PC-3 (cell line): ENCODE results near the gene NUTM1.
"Not testable (repeated sequence)": the region's sequence is repeated elsewhere in the genome, so short reads cannot be mapped to it uniquely, and the experiment has no call there.

Experiments used
- EZH2 ChIP-seq: fragments of 300-600 bp; sonication (generic); IDR thresholded peaks from one replicate; pipeline ENCODE4 v1.6.1; 2017; ENCODE audit warnings: antibody characterized with exemption, mild to moderate bottlenecking, low read length; ENCODE audit not compliant: unreplicated experiment
- TF ChIP-seq, protein P1 (sequence below): fragments of 300-600 bp; sonication (generic); conservative IDR thresholded peaks from 2 replicates; pipeline ENCODE4 v1.5.1; 2017; ENCODE audit warnings: antibody characterized with exemption, low read depth, mild to moderate bottlenecking, low read length

DNA sequence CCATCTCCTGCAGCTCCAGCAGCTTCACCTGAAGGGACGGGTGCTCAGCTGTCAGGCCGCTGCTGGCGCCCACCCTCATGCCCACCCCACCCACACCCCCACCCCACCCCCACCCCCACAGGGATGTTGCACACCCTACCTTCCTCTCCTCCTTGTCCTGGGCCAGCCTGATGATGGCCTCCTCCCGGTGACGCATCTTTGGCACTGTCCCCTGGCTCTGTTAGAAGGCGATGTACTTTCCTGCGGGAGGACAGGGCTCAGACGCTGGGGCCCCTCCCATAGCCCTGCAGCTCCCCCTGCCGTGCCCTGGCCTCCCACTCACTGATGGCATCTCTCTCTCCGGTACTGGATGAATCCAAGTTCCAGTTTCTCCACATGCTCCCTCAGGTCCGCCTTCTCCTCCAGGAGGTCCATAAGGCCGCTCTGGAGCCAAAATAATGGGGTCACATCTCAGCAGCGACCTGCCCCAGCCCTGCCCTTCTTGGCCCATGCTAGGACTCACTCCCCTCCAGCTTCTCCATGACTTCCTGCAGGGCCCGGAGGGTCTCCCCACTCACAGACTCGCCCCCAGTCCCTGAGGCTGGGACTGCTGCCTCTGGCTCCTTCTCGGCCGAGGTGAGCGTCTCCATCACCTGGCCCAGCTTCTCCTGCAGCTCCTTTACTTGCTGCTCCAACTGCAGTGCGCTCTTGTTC lies 38.9 kb downstream of the NUTM1 start:
- TF ChIP-seq, protein P1, sequence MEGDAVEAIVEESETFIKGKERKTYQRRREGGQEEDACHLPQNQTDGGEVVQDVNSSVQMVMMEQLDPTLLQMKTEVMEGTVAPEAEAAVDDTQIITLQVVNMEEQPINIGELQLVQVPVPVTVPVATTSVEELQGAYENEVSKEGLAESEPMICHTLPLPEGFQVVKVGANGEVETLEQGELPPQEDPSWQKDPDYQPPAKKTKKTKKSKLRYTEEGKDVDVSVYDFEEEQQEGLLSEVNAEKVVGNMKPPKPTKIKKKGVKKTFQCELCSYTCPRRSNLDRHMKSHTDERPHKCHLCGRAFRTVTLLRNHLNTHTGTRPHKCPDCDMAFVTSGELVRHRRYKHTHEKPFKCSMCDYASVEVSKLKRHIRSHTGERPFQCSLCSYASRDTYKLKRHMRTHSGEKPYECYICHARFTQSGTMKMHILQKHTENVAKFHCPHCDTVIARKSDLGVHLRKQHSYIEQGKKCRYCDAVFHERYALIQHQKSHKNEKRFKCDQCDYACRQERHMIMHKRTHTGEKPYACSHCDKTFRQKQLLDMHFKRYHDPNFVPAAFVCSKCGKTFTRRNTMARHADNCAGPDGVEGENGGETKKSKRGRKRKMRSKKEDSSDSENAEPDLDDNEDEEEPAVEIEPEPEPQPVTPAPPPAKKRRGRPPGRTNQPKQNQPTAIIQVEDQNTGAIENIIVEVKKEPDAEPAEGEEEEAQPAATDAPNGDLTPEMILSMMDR, result not testable (repeated sequence)
- not testable (repeated sequence) for TF ChIP-seq EZH2
